GM21526 (cell line): Measurements from ENCODE around the gene C17orf107.

Experiments used
- ATAC-seq: cut with Tn5 transposase; IDR thresholded peaks from one replicate; pipeline ENCODE4 v1.9.1; 2021; ENCODE audit warnings: moderate library complexity; ENCODE audit not compliant: unreplicated experiment, low FRiP score

The C17orf107 gene

GRCh38 chr17:4870855-4871254, 28.5 kb upstream of the C17orf107 start:
- no peak for ATAC-seq

- ATAC-seq: no peak
Measured at GRCh38 chr17:4872786-4873185, 26.6 kb upstream of the C17orf107 start.

DNA sequence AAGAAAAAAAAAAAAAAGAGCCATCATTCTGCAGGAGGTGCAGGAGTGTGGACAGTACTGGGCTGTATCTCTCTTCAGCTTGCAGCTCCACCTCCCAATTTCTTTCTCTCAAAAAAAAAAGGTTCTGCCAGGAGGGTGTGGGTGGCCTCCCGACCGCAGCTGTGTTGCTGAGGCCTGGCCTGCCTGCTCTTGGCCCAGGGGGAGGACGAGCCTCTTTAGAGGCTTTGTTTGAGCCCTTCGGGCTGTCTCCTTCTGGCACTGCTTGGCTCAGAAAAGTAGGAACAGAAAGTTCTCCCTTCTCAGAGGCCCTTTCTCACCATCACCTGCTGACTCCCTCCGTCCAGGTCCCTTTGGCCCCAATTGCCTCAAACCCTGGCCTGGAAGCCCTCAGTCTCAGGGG, 22.2 kb upstream of the C17orf107 start:
- no peak for ATAC-seq

- ATAC-seq: no peak
Measured at GRCh38 chr17:4879601-4880000, 19.7 kb upstream of the C17orf107 start.

GRCh38 chr17:4880857-4881256, 18.5 kb upstream of the C17orf107 start:
- ATAC-seq: no peak

GRCh38 chr17:4881761-4882555, 17.4 kb upstream of the C17orf107 start:
- no peak for ATAC-seq

DNA sequence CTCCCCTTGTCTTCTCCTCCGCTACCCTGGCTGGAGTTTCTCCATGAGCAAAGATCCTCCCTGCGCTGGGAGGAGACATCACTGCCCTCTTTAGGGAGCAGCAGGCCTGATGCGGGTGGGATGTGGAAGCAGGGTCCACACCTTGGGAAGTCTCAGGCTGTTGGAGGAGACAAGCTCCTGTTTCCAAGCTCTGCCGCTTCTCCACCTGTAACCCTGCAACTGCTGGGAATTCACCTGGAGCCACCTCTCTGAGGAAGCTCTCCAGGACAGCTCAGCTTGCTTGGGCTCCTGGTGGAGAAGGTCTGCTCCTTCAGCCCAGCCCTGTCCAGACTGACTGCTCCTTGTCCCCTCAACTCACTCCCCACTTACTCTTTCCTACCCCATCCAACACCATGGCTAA, 14.8 kb upstream of the C17orf107 start:
- ATAC-seq: no peak

GRCh38 chr17:4886830-4887229, 12.5 kb upstream of the C17orf107 start:
- no peak for ATAC-seq

- no peak for ATAC-seq
Measured at GRCh38 chr17:4887581-4887980, 11.8 kb upstream of the C17orf107 start.

DNA sequence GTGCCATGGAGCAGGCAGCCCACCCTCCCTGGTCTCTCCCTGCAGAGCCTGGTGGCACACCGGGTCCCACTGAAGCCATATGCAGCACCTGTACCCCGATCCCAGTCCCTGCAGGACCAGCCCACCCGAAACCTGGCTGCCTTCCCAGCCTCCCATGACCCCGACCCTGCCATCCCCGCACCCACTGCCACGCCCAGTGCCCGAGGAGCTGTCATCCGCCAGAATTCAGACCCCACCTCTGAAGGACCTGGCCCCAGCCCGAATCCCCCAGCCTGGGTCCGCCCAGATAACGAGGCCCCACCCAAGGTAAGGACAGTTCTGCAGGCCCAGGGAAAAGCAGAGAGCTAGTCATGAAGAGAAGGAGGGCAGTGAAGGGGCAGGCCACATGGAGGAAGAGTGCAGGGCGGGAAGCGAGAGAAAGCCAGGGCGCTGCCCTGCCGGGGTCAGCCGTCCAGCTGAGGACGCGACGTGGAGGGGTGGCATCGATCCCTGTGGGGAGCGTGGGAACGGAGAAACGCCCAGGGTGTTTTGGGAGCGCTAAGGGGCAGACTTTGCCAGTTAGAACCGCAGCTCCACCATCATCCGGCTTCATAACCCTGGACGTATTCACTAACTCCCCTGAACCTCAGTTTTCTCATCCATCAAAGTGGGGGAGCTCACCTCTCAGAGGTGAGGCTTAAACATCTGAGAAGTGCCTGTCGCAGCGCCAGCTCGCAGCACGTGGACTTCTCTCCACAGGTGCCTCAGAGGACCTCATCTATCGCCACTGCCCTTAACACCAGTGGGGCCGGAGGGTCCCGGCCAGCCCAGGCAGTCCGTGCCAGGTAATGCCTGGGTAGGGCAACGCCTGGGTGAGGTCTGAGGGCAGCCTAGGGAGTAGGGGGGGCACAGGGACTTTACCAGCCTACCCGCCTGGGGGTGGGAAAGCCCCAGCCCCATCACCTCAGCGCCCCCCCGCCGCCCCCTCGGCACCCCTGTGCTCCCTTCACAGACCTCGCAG, 7.6 kb upstream of the C17orf107 start:
- ATAC-seq: no peak

DNA sequence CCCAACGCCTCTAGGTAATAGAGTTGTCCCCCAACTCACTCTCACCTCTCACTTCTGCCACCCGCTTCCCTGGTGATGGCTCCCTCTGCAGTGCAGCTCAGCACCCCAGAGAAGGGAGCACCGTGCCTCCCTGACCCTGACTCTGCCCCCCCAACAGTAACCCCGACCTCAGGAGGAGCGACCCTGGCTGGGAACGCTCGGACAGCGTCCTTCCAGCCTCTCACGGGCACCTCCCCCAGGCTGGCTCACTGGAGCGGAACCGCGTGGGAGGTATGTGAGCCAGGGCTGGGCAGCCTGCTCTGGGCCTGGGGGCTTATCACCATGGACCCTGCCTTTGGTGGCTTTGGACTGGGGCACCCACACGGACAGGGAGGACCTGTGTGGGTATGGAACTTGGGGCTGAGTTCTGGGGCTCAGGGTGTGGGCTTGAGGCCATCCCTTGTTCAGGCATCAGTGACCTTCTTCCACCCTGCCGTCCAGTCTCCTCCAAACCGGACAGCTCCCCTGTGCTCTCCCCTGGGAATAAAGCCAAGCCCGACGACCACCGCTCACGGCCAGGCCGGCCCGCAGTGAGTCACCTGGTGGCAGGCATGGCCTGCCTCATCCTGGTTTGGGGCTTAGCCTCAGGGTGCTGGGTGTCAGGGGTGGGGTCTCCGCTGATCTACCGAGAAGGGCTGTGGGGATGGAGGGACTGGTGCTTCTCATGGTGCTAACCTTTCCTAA, 6.7 kb upstream of the C17orf107 start:
- ATAC-seq: no peak

- ATAC-seq: no peak
Measured at GRCh38 chr17:4893272-4893671, 6.1 kb upstream of the C17orf107 start.

DNA sequence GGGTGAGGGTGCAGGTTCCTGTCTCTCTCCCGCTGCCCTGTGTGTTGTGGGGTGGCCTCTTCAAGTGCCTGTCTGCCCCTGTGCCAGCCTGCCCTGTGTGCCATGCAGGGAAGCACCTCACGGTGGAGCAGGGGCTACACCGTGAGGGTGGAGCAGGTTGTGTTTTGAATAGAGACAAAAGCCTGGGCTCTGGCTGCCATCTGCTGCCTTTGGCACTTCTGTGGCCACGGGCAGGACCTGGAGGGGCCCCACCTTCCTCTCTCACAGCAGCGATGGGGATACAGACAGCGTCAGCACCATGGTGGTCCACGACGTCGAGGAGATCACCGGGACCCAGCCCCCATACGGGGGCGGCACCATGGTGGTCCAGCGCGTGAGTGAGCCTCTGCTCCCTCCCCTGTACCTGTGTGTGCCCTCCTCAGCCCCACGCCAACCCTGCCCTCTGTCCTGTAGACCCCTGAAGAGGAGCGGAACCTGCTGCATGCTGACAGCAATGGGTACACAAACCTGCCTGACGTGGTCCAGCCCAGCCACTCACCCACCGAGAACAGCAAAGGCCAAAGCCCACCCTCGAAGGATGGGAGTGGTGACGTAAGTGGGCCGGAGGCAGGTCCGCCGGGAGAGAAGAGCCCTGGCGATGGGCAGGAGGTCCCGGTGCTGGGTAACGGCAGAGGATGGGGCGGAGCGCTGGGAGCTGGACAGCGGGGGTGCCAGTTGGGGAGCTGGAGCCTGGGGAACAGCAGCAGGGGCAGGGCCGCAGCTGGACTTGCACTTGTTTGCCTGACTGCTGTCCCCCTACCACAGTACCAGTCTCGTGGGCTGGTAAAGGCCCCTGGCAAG, 5.4 kb upstream of the C17orf107 start:
- ATAC-seq: no peak

- no peak for ATAC-seq
Measured at GRCh38 chr17:4895121-4895520, 4.2 kb upstream of the C17orf107 start.

DNA sequence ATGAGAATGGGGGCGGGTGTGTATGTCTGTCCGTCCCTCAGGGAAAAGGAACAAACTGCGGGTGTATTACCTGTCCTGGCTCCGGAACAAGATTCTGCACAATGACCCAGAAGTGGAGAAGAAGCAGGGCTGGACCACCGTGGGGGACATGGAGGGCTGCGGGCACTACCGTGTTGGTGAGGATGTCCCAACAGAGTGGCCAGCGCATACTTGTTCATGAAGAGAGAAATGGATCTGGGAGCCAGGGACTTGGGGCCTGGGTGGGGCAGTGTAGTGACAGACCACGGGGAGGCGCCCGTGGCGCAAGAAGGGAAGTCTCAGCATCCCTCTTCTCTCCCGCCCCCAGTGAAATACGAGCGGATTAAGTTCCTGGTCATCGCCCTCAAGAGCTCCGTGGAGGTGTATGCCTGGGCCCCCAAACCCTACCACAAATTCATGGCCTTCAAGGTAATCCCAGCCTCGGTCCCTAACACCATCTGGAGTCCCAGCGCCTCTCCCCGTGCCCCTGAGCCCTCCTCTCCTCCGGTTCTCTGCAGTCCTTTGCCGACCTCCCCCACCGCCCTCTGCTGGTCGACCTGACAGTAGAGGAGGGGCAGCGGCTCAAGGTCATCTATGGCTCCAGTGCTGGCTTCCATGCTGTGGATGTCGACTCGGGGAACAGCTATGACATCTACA, 3.5 kb upstream of the C17orf107 start:
- no peak for ATAC-seq

DNA sequence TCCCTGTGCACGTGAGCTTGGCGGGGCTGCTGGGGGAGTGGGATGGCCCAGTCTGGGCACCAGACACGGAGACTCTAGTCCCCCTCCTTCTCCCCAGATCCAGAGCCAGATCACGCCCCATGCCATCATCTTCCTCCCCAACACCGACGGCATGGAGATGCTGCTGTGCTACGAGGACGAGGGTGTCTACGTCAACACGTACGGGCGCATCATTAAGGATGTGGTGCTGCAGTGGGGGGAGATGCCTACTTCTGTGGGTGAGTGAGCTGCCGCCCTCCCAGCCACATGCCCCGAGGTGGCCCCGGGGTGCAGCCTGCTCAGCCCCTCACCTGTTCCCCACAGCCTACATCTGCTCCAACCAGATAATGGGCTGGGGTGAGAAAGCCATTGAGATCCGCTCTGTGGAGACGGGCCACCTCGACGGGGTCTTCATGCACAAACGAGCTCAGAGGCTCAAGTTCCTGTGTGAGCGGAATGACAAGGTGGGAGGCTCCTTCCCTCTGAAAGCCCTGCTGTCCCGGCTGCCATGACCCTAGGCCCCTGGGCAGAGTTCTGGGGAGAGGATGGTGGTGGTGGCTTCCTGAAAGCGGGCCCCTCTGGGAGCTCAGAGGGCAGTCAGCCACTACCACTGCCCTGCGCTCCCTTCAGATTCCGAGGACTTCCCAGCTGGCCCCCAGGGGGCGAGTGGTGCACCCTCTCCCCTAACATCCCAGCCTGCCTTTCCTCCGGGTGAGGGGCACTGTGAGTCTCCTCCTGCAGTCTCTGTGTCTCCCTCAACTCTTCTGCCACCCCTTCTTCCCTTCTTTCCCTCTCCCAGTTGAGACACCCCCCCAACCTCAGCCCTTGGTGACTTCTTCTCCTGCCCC, 2.8 kb upstream of the C17orf107 start:
- ATAC-seq: no peak

DNA sequence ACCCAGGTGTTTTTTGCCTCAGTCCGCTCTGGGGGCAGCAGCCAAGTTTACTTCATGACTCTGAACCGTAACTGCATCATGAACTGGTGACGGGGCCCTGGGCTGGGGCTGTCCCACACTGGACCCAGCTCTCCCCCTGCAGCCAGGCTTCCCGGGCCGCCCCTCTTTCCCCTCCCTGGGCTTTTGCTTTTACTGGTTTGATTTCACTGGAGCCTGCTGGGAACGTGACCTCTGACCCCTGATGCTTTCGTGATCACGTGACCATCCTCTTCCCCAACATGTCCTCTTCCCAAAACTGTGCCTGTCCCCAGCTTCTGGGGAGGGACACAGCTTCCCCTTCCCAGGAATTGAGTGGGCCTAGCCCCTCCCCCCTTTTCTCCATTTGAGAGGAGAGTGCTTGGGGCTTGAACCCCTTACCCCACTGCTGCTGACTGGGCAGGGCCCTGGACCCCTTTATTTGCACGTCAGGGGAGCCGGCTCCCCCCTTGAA, 2.1 kb upstream of the C17orf107 start:
- no peak for ATAC-seq

GRCh38 chr17:4897785-4898184, 1.6 kb upstream of the C17orf107 start:
- ATAC-seq: no peak
